Natural killer cell (primary cell): ENCODE data around the gene SDE2. TPM values are rescaled to one million over a fixed set of nuclear protein-coding genes. Genes with fewer than 3 reads are reported as not detected.

Experiments
- ATAC-seq, 3 donors: fragments of 150-1000 bp in 2 of 3; fragments of 200-7000 bp in 1 of 3; cut with Tn5 transposase; 1 replicate in 1 of 3; 2 replicates in 2 of 3; pipeline ENCODE4 v1.10.0; 2021; ENCODE audit warnings: mild to moderate bottlenecking in 2 of 3, moderate library complexity in 2 of 3
- DNase-seq, 2 donors: peaks; one replicate each; pipeline versions ENCODE4 v3.0.0 to v3.0.0-alpha.2; 2013 to 2021; ENCODE audit warnings: mixed read lengths in 1 of 2
- H3K27ac ChIP-seq: one replicate; pipeline ENCODE4 v1.5.1; 2013; ENCODE audit warnings: mild to moderate bottlenecking, low read length
- H3K27me3 ChIP-seq: one replicate; pipeline ENCODE4 v1.6.1; 2013; ENCODE audit warnings: low read length; ENCODE audit not compliant: control insufficient read depth, insufficient read depth
- H3K36me3 ChIP-seq: one replicate; pipeline ENCODE4 v1.6.1; 2013; ENCODE audit warnings: low read length; ENCODE audit not compliant: control insufficient read depth, insufficient read depth
- H3K4me1 ChIP-seq: one replicate; pipeline ENCODE4 v1.6.1; 2013; ENCODE audit warnings: low read length; ENCODE audit not compliant: control insufficient read depth, insufficient read depth
- H3K4me3 ChIP-seq: one replicate; pipeline ENCODE4 v1.5.1; 2013; ENCODE audit warnings: low read length
- H3K9me3 ChIP-seq: one replicate; pipeline ENCODE4 v1.6.1; 2013; ENCODE audit warnings: low read length; ENCODE audit not compliant: control insufficient read depth, insufficient read depth
- H3K27ac Mint-ChIP-seq, 2 donors: one replicate each; pipeline ENCODE4 v1.8.0; 2022; ENCODE audit warnings: mild to moderate bottlenecking in 2 of 2, mixed read lengths in 2 of 2, moderate library complexity in 1 of 2
- H3K27me3 Mint-ChIP-seq, 2 donors: one replicate each; pipeline ENCODE4 v1.8.0; 2022; ENCODE audit warnings: low read depth in 2 of 2, mixed read lengths in 2 of 2
- H3K36me3 Mint-ChIP-seq: one replicate; pipeline ENCODE4 v1.8.0; 2022; ENCODE audit warnings: mixed read lengths
- H3K4me1 Mint-ChIP-seq, 2 donors: one replicate each; pipeline ENCODE4 v1.8.0; 2022; ENCODE audit warnings: mixed read lengths in 2 of 2
- H3K4me3 Mint-ChIP-seq: one replicate; pipeline ENCODE4 v1.8.0; 2022; ENCODE audit warnings: mild to moderate bottlenecking, moderate library complexity, mixed read lengths
- H3K9me3 Mint-ChIP-seq, 2 donors: one replicate each; pipeline ENCODE4 v1.8.0; 2022; ENCODE audit warnings: mixed read lengths in 2 of 2
- CTCF ChIP-seq: fragments of 200-600 bp; IDR thresholded peaks from one replicate; pipeline ENCODE4 v1.8.0; 2022; ENCODE audit warnings: antibody characterized with exemption
- WGBS: methylation state at CpG from one replicate; pipeline ENCODE4 v1.1.7; 2013; ENCODE audit warnings: missing lambda C conversion rate; ENCODE audit not compliant: insufficient coverage; 5-methylcytosine and 5-hydroxymethylcytosine counted together
- intact Hi-C: fragments of 100-400 bp; cut with micrococcal nuclease; formaldehyde crosslinking; loops from one replicate; pipeline ENCODE4 v1.14.2; 2022
- total RNA-seq, 4 donors: library from RNA; stranded (reverse); fragments of 120-200 nt in 1 of 4; gene quantifications; one replicate each; pipeline versions ENCODE4 v1.2.3 to v1.2.4, GENCODE V29; 2013 to 2022

The SDE2 gene
- total RNA-seq, 3 donors from 2014 or later (not counting 1 experiment from before 2014, with no cell fraction given), result 52.5 to 62.7 (median 53.6) TPM

GRCh38 chr1:226021801-226022200, 22.7 kb upstream of the SDE2 start:
- ATAC-seq (no peak), DNase-seq (no peak)
- H3K4me1 Mint-ChIP-seq, result no peaks in the 10 kb centered on the region
- H3K36me3 Mint-ChIP-seq, result no peaks in the 10 kb centered on the region
- no peak overlapping the region for H3K4me3 Mint-ChIP-seq
- no peaks in the 10 kb centered on the region for H3K27me3 ChIP-seq
- H3K27ac Mint-ChIP-seq, result no peak overlapping the region
- no peak overlapping the region for H3K27ac ChIP-seq
- H3K9me3 Mint-ChIP-seq, result no peaks in the 10 kb centered on the region
- no CpG with 5 or more reads among the region's 2 CpGs for WGBS
- no peaks in the 10 kb centered on the region for H3K36me3 ChIP-seq
- no peaks in the 10 kb centered on the region for H3K9me3 ChIP-seq
- H3K27me3 Mint-ChIP-seq, result peaks cover 0 to 4% of the 10 kb centered on the region in 2 donors
- no peaks in the 10 kb centered on the region for H3K4me1 ChIP-seq
- no peak for TF ChIP-seq CTCF
- H3K4me3 ChIP-seq, result no peak overlapping the region
- intact Hi-C loops, result no loop called here

GRCh38 chr1:226021401-226021800, 22.3 kb upstream of the SDE2 start:
- intact Hi-C loops, result no loop called here
- no peaks in the 10 kb centered on the region for H3K9me3 ChIP-seq
- ATAC-seq (no peak), DNase-seq (no peak)
- Mint-ChIP-seq H3K27ac (no peak overlapping the region), H3K4me1 (no peaks in the 10 kb centered on the region), H3K4me3 (no peak overlapping the region), H3K36me3 (no peaks in the 10 kb centered on the region), H3K27me3 (peaks cover 0 to 4% of the 10 kb centered on the region in 2 donors), H3K9me3 (no peaks in the 10 kb centered on the region)
- no peak overlapping the region for H3K4me3 ChIP-seq
- no peak overlapping the region for H3K27ac ChIP-seq
- H3K36me3 ChIP-seq, result no peaks in the 10 kb centered on the region
- no peaks in the 10 kb centered on the region for H3K27me3 ChIP-seq
- no peaks in the 10 kb centered on the region for H3K4me1 ChIP-seq
- TF ChIP-seq CTCF, result no peak
- 67% methylated on average over 3 of the region's 3 CpGs for WGBS

GRCh38 chr1:226019572-226019971, 20.4 kb upstream of the SDE2 start:
- WGBS, result 100% methylated on average over 1 of the region's 1 CpG
- H3K4me1 Mint-ChIP-seq, result no peaks in the 10 kb centered on the region
- DNase-seq, result no peak
- intact Hi-C loops, result no loop called here
- Histone ChIP-seq H3K4me3 (no peak overlapping the region), H3K4me1 (no peaks in the 10 kb centered on the region), H3K27ac (no peak overlapping the region), H3K36me3 (no peaks in the 10 kb centered on the region), H3K9me3 (no peaks in the 10 kb centered on the region), H3K27me3 (no peaks in the 10 kb centered on the region)
- no peak overlapping the region for H3K27ac Mint-ChIP-seq
- no peak for TF ChIP-seq CTCF
- ATAC-seq, result no peak
- no peak overlapping the region for H3K4me3 Mint-ChIP-seq
- H3K27me3 Mint-ChIP-seq, result peaks cover 0 to 4% of the 10 kb centered on the region in 2 donors
- no peaks in the 10 kb centered on the region for H3K36me3 Mint-ChIP-seq
- no peaks in the 10 kb centered on the region for H3K9me3 Mint-ChIP-seq

GRCh38 chr1:226017070-226017469, 17.9 kb upstream of the SDE2 start:
- 27% methylated on average over 6 of the region's 6 CpGs for WGBS
- H3K36me3 ChIP-seq, result no peaks in the 10 kb centered on the region
- no peaks in the 10 kb centered on the region for H3K27me3 ChIP-seq
- H3K4me3 Mint-ChIP-seq, result no peak overlapping the region
- ATAC-seq, result no peak
- no peaks in the 10 kb centered on the region for H3K4me1 Mint-ChIP-seq
- no peaks in the 10 kb centered on the region for H3K36me3 Mint-ChIP-seq
- no peak overlapping the region for H3K27ac Mint-ChIP-seq
- peaks cover 0 to 5% of the 10 kb centered on the region in 2 donors for H3K27me3 Mint-ChIP-seq
- no peak overlapping the region for H3K27ac ChIP-seq
- H3K9me3 Mint-ChIP-seq, result no peaks in the 10 kb centered on the region
- no peaks in the 10 kb centered on the region for H3K4me1 ChIP-seq
- H3K4me3 ChIP-seq, result no peak overlapping the region
- no peak for DNase-seq
- TF ChIP-seq CTCF, result no peak
- intact Hi-C loops, result no loop called here
- H3K9me3 ChIP-seq, result no peaks in the 10 kb centered on the region
